ENCODE results near the gene TCF7L2.
A peak's percentile ranks its signal among the peaks of the same experiment; 100 is the strongest.

The TCF7L2 gene

DNA sequence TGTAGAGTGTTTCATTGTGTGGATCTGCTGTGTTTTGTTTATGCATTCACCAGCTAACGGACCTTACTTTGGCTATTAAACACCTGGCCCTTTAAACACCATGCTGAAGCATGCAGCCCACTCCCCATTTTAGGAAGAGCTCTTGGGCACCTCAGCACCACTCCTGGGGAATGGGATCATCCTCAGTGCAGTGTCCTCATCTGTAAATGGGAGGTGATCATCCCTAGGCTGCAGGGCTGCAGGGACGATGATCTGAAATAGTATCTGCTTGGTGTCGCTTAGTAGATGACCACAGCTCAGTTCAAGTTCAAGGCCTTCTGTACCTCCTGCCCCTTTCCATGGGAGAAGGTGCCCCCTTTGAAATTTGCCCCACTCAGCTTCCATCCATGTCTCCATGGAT lies 229.9 kb downstream of the TCF7L2 start:
- DNase-seq (ENCODE audit: low spot score): no peak

DNA sequence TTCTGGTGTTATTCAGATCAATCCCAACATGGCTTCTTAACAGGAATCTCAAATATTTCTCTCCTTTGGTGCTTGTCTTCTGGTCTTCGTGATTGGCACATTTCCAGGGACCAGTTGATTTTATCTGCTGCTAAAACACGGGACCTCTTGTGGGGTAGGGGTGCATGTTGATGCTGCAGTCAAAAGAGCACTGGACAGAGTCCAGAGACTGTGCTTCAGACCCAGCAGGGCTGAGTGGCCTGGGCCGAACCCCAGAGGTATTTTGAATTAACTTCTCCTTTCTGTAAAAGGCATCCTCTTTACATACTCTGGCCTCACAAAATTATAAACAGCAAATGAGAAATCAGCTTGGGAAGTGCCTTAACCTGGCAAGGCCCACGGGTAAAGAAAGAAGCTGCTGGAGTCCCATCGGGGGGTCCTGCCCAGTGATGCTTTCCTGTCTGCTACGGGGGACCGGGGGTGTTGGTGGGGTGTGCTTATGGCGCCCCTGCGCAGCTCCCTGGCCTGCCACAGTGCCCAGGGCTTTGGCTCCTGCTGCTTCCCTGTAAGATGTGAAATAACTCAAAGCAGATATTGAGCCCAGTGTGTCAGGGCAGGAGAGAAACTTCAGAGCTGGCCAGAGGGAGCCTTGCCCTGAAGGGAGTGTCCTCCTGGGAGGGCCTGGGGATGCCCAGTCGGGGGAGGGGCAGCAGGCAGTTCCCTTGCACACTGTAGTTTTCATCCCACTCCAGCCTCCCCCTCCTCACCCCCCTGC lies 230.5 kb downstream of the TCF7L2 start:
- no peak for DNase-seq (ENCODE audit: low spot score)

DNA sequence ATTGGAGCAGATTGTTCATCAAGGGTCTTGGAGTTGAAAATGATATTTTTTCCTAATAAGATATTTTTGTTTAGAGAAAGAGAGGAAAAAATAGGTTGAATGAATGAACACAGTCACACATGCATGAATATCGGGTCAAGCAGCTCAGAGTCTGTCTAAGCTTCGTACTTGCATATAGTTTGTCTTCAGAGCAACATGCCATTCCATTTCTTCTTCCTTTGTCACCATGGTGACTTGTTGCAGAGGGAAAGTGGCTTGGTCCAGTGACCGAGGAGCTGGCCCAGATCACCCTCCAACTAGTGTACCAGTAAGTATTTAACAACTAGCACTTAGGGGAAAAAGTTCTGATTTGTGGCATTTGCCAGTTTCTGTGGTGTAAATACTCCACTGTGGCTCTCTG lies 232.1 kb downstream of the TCF7L2 start:
- DNase-seq (ENCODE audit: low spot score): no peak

DNA sequence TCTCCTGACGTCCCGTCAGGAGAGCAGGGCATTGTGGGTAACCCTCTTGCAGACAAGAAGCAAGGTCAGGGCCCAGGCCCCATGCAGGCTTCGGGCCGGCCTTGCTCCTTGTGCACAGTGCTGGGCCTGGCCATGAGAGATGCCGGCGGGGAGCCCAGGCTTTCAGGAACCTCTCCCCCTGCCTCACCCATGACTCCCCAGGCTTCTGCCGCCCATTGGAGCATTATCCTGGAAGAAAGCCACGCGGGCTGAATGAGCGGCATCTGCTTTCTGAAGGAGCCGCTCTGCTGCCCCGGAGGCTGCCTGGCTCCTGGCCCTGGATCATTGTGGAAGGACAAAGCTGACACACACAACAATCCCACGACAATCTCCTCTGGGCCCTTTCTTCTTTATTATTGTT lies 233.5 kb downstream of the TCF7L2 start:
- DNase-seq (ENCODE audit: low spot score): no peak

DNA sequence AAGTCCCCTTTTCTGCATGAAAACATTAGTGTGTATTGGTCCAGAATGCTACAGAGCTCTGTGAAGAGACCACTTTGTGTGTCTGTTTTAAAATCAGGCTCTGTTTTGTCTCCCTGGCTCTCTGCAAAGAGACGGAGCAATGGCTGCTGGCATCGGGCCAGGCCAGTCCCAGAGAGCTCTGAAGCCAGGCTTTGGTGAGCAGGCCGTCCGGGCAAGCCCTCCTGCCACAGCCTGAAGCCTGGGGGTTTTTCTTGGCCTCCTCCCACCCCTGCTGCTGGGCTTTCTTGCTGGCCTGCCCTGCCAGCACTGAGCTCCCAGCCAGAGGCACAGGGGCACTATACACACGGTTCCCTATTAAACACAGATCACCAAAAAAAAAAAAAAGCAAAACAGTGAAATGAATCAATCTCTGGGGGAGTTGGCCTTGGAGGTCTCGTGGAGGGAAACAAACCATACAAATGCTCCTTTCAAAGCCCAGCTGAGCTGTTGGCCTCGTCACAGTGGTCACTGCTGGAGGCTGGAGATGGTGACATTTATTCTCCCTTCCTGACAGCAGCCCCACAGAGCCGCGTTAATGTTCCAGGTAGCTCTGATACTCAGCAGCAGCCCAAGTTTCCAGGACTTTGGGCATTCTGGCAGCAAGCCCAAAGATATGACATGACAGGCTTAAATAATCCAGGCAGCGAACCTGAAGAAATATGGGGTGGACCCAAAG lies 237.2 kb downstream of the TCF7L2 start:
- DNase-seq (ENCODE audit: low spot score): no peak

DNA sequence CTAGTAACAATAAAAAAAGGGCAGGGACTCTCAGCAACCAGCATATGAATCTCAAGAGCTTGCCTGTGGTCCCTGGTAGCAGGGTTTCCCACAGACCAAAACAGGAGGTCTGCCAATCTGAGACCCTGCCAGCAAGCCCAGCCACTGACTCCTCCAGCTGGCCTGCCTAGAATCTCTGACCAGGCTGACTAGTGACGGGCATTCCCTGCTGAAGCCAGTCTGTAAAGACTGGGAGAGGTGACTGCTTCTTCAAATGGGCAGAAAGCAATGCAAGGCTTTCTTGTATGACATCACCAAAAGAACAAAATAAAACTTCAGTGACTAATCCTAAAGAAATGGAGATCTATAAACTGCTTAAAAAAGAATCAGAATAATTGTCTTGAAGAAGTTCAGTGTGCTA lies 249.4 kb downstream of the TCF7L2 start:
- DNase-seq (ENCODE audit: low spot score): no peak

DNA sequence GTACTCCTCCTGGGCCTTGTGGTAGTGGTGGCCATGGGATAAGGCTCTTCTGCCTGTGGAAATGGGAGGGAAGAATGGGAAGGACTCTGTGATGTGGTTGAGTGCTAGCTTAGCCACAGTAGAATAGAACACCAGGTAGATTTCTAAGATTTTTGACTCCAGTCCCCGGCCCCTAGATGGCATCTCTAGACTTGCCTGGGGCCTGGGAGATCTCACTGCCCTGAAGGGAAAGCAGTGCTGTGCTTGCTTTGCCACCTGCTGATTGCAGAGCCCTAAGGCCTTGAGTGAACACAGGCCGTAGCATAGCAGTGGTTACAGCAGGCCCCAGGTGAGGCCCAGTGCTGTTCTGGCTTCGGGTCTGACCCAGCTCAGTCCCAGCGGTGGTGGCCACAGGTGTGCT lies 252.0 kb downstream of the TCF7L2 start:
- DNase-seq (ENCODE audit: low spot score): no peak

DNA sequence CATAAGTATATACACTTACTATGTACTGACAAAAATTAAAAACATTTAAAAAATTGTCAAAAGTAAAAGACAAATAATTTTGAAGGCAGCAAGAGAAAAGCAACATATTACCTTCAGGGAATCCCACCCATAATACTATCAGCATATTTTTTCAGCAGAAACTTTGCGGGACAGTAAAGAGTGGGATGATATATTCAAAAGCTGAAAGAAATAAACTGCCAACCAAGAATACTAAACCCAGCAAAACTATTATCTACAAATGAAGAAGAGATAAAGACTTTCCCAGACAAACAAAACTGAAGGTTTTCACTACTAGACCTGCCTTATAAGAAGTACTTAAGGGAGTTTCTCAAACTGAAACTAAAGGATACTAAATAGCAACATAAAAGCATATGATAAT lies 257.9 kb downstream of the TCF7L2 start:
- DNase-seq (ENCODE audit: low spot score): no peak

DNA sequence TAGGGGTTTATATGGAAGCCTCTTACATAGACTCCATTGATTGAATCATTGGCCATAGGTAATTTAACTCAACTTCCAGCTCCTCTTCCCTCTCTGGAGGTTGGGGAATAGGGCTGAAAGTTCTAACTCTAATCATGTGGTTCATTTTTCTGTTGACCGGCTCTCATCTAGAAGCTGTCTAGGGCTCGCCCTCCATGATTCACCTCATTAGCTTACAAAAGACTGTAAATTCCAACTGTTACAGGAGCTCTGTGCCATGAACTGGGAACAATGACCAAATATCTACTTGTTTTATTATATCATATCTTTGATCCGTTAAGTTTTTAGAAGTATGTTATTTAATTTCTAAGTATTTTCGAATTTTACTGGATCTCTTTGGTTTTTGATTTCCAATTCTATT lies 263.0 kb downstream of the TCF7L2 start:
- no peak for DNase-seq (ENCODE audit: low spot score)

DNA sequence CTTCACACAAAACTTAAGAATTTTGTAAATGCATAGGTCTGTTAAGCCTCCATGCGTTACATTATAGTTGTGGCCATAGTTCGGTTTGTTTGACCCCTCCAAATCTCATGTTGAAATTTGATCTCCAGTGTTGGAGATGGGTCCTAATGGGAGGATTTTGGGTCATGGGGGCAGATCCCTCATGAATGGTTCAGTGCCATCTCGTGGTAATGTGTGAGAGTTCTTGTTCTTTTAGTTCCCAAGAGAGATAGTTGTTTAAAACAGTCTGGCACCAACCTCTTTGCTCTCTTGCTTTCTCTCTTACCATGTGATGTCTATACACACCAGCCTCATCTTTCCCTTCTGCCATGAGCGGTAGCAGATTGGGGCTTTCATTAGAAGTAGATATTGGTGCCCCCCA lies 264.3 kb downstream of the TCF7L2 start:
- peak; percentile 4 for DNase-seq (ENCODE audit: low spot score)

DNA sequence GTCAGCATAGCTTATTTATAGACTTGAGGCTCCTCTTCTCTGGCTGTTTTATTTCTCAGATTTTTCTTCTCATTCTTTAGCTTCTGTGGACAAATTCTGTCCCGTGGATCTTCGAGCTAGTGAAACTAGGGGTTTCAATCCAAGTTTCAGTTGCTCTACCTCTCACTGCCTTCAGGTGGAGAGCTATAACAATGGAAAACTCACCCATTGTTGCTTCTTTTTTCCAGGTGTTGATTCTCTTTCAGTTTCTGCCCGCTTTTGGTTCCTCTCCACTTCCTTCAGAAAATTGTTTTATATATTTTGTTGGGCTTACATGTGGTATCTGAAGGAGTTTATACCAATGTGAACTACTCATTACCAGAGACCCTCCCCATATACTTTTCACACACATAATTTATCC lies 266.1 kb downstream of the TCF7L2 start:
- DNase-seq (ENCODE audit: low spot score): no peak
